Esophagus muscularis mucosa (tissue), 4 donors: Measurements from ENCODE around the gene CSMD2. TPM values are rescaled to one million over a fixed set of nuclear protein-coding genes. Genes with fewer than 3 reads are reported as not detected.
"Not testable (repeated sequence)": the region's sequence is repeated elsewhere in the genome, so short reads cannot be mapped to it uniquely, and the experiment has no call there.

ENCODE experiments used
- DNase-seq: peaks from one replicate; pipeline ENCODE4 v3.0.0-alpha.2; 2017; ENCODE audit errors: extremely low spot score
- H3K27ac ChIP-seq, 4 donors: fragments of 200-600 bp; sonication (generic); replicated peaks in 1 of 4; 1 replicate in 3 of 4; 2 replicates in 1 of 4; pipeline ENCODE4 v1.5.1; 2016 to 2019; ENCODE audit warnings: mild to moderate bottlenecking in 1 of 4
- H3K27me3 ChIP-seq, 4 donors: fragments of 200-600 bp; sonication (generic); one replicate each; pipeline versions ENCODE4 v1.5.1 to v1.6.0; 2016 to 2019
- H3K36me3 ChIP-seq, 4 donors: fragments of 200-600 bp; sonication (generic); one replicate each; pipeline ENCODE4 v1.5.1; 2016 to 2019
- H3K4me1 ChIP-seq, 4 donors: fragments of 200-600 bp; sonication (generic); one replicate each; pipeline ENCODE4 v1.5.1; 2016 to 2019
- H3K4me3 ChIP-seq, 4 donors: fragments of 200-600 bp; sonication (generic); 1 replicate in 2 of 4; 2 replicates in 2 of 4; pipeline ENCODE4 v1.5.1; 2016 to 2019; ENCODE audit warnings: mild to moderate bottlenecking in 4 of 4, moderate library complexity in 1 of 4
- H3K9me3 ChIP-seq, 4 donors: fragments of 200-600 bp; sonication (generic); 1 replicate in 3 of 4; 2 replicates in 1 of 4; pipeline ENCODE4 v1.5.1; 2016 to 2019
- EP300 ChIP-seq: sonication (generic); formaldehyde crosslinking; IDR thresholded peaks from one replicate; pipeline ENCODE4 v1.6.1; 2017; ENCODE audit warnings: antibody characterized with exemption
- POLR2A ChIP-seq: fragments of 450-650 bp; IDR thresholded peaks from one replicate; pipeline ENCODE4 v1.6.1; 2017; ENCODE audit warnings: antibody characterized with exemption, moderate library complexity, mild to moderate bottlenecking, low read depth
- POLR2AphosphoS5 ChIP-seq, 2 donors: sonication (generic); formaldehyde crosslinking; IDR thresholded peaks; one replicate each; pipeline ENCODE4 v1.6.1; 2017; ENCODE audit warnings: antibody characterized with exemption in 2 of 2
- WGBS: methylation state at CpG from one replicate; pipeline ENCODE4 v1.1.5; 2018; 5-methylcytosine and 5-hydroxymethylcytosine counted together
- intact Hi-C: fragments of 100-400 bp; cut with DNase I; formaldehyde crosslinking; loops from one replicate; pipeline ENCODE4 v1.15.1; 2023
- total RNA-seq, 4 donors: library from RNA; depleted of rRNA; stranded (reverse); fragments of >200 nt; gene quantifications; one replicate each; pipeline versions ENCODE4 v1.1.0 to v1.2.1, GENCODE V29; 2016
- TF ChIP-seq, protein P1 (sequence below), 3 experiments: fragments of 200-600 bp in 2 of 3; fragments of 450-650 bp in 1 of 3; sonication (generic) in 2 of 3; IDR thresholded peaks; one replicate each; pipeline ENCODE4 v1.5.1; 2017 to 2019; ENCODE audit warnings: antibody characterized with exemption in 3 of 3, mild to moderate bottlenecking in 2 of 3, moderate library complexity in 1 of 3

CSMD2 gene
- total RNA-seq, 4 donors from 2014 or later = 0.26 to 0.75 (median 0.37) TPM

DNA sequence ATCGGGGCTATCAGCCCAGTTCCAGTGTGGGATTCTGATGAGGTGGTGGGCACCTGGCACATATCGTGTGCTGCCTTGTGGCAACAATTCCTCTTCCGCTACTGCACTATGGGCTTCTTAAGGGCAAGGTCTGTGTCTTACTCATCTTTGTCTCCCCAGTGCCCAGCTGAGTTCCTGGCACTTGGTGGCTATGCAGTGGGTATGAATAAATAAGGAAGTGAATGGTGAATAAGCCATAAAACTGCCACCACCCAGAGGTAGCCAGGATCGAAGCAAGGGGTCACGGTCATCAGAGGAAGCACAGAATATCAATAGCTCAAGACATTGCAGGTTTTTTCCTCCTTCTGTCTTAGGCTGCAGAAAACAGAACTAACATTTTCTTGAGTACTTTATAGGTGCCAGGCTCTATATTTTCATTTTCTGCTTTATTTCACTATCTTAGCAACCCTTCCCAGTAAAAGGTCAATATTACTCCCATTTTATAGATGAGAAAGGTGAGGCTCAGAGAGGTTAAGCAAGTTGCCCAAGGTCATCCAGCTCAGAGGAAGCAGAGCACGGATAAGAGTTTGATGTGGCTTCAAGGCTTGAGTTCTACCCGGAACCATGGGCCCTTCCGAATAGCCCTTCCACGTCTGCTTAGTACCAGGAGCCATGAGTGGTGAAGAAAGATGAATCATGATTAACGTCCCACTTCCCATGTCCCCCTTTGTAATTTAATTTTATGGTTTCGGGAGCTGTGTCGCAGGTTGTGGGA lies 21.9 kb upstream of the CSMD2 start:
- Histone ChIP-seq H3K9me3 (peaks cover 0 to 17% (median 11%) of the 10 kb centered on the region in 4 donors), H3K4me3 (no peak overlapping the region), H3K4me1 (no peaks in the 10 kb centered on the region), H3K36me3 (no peaks in the 10 kb centered on the region), H3K27me3 (peaks cover 0 to 43% (median 4%) of the 10 kb centered on the region in 4 donors), H3K27ac (no peak overlapping the region)
- intact Hi-C loops = no loop called here
- DNase-seq = no peak
- 76% methylated on average over 12 of the region's 12 CpGs for whole genome bisulfite sequencing
- TF ChIP-seq EP300 (no peak), POLR2AphosphoS5 (IDR thresholded peaks at IDR 0.05) (no peak), POLR2A (no peak)
- TF ChIP-seq, protein P1, sequence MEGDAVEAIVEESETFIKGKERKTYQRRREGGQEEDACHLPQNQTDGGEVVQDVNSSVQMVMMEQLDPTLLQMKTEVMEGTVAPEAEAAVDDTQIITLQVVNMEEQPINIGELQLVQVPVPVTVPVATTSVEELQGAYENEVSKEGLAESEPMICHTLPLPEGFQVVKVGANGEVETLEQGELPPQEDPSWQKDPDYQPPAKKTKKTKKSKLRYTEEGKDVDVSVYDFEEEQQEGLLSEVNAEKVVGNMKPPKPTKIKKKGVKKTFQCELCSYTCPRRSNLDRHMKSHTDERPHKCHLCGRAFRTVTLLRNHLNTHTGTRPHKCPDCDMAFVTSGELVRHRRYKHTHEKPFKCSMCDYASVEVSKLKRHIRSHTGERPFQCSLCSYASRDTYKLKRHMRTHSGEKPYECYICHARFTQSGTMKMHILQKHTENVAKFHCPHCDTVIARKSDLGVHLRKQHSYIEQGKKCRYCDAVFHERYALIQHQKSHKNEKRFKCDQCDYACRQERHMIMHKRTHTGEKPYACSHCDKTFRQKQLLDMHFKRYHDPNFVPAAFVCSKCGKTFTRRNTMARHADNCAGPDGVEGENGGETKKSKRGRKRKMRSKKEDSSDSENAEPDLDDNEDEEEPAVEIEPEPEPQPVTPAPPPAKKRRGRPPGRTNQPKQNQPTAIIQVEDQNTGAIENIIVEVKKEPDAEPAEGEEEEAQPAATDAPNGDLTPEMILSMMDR (IDR thresholded peaks at IDR 0.05) = no peak

DNA sequence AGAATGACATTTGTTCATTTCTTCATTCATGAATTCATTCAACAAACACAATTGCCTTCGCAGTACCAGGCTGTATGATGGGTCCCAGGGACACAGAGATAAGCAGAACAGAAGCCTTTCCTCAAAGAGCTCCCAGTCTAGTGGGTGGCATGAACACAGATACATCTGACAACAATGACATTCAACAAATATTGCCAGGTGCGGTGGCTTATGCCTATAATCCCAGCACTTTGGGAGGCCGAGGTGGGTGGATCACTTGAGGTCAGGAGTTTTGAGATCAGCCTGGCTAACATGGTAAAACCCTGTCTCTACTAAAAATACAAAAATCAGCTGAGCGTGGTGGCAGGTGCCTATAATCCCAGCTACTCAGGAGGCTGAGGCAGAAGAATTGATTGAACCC lies 18.4 kb upstream of the CSMD2 start:
- H3K4me1 ChIP-seq, H3K9me3 ChIP-seq, H3K27ac ChIP-seq, H3K4me3 ChIP-seq, H3K36me3 ChIP-seq, DNase-seq, intact Hi-C loops: not testable (repeated sequence)
- 80% methylated on average over 4 of the region's 4 CpGs for WGBS
- H3K27me3 ChIP-seq = peaks cover 0 to 46% (median 4%) of the 10 kb centered on the region in 4 donors

DNA sequence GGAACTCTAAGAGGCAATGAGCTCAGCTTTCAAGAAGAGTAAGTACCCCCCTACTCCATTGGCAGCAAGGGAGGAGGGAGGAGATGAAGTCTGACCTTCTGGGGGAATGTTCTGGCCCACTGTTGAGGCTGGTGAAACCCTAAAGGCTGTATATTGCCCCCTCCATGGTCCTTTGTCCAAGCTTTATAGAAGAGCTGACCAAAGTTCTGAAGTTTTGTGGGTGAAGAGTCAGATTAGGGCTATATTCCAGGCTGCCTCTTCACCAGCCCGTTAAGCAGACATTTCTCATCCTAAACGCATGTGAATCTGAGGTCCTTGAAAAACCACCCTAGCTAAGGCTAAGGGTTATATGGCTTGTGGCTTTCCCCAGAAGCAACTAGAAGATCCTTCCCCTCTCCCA lies 13.0 kb upstream of the CSMD2 start:
- TF ChIP-seq EP300 (no peak), POLR2A (no peak), POLR2AphosphoS5 (IDR thresholded peaks at IDR 0.05) (no peak)
- TF ChIP-seq, protein P1 (IDR thresholded peaks at IDR 0.05) = no peak
- Histone ChIP-seq H3K4me1 (peaks cover 0 to 10% (median 6%) of the 10 kb centered on the region in 4 donors), H3K27me3 (peaks cover 0 to 68% (median 15%) of the 10 kb centered on the region in 4 donors), H3K9me3 (no peaks in the 10 kb centered on the region), H3K27ac (no peak overlapping the region), H3K36me3 (no peaks in the 10 kb centered on the region), H3K4me3 (no peak overlapping the region)
- no CpG with 5 or more reads among the region's 2 CpGs for WGBS
- no peak for DNase-seq
- intact Hi-C loops = no loop called here

DNA sequence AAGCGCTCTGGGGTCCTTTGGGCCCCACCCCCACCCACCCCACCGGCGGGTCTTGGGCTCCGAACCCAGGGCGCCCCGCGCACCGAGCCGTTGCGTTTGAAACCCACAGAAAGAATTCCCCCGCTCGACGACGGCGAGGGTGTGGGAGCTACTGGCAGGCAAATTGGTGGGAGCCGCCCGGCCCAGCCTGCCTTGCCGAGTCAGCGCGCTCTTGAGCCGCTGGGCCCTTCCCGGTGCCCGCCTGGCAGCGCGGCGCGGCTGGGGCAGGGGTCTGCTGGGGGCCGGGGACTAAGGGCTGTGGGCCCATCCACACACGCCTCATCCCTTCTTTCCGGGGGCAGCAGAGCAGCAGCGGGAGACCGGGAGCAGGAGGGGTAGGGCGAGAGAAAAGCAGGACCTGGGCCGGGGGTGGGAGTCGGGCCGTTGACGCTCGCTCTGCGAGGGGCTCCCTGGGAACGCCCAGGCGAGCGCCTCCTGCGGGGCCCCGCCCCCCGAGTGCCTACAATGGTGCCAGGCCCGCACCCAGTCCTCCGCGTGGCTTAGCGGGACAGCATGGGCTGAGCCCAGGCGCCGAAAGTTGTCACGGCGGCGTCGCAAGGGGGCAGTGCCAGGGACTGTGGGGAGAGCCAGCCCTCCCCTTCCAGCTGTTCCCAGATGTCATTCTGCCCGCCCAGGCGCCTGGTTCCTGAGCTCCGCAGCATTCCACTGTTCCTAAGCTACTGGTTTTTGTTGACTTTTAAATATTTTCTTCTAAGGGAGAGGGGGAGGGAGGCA lies 12.0 kb upstream of the CSMD2 start, which contains the start of gene C1orf94:
C1orf94 (plus strand) TSS at position 78 of the 774 bp plus-strand sequence. CDS start 883 bp downstream, outside the sequence.
- DNase-seq = no peak
- WGBS = 2% methylated on average over 16 of the region's 58 CpGs
- intact Hi-C loops = no loop called here
- H3K4me3 ChIP-seq = peak within 1 kb of the TSS in 1 of 4 donors; percentile 0
- H3K4me1 ChIP-seq = peaks cover 0 to 10% (median 6%) of the 10 kb centered on the region in 4 donors
- no peaks in the 10 kb centered on the region for H3K9me3 ChIP-seq
- H3K27me3 ChIP-seq = peaks cover 0 to 79% (median 15%) of the 10 kb centered on the region in 4 donors
- TF ChIP-seq EP300 = no peak
- no peak for TF ChIP-seq POLR2A
- TF ChIP-seq, protein P1 (IDR thresholded peaks at IDR 0.05) = no peak
- no peak for TF ChIP-seq POLR2AphosphoS5 (IDR thresholded peaks at IDR 0.05)
- H3K36me3 ChIP-seq = no peaks in the 10 kb centered on the region
- no peak within 1 kb of the TSS for H3K27ac ChIP-seq

DNA sequence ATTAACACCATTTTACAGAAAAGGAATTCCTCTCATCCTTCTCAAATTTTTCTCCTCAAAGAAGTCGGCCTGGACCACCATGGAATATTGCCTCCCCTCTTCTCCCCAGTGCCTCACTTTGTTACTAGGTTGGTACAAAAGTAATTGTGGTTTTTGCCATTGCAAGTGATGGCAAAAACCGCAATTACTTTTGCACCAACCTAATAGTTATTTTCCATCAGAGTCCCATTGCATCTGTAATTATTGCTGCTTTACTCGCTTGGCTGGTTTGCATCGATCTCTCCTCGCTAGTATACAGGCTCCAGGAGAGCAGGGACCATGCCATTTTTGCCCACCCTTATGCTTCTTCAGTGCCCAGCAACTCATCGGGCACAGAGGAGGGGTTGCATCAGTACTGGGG lies 10.7 kb upstream of the CSMD2 start:
- intact Hi-C loops = no loop called here

More for the DNA sequence above, 10.7 kb upstream of the CSMD2 start:
- H3K4me1 ChIP-seq = peaks cover 0 to 10% (median 6%) of the 10 kb centered on the region in 4 donors
- DNase-seq = no peak
- H3K27ac ChIP-seq = no peak overlapping the region
- peaks cover 0 to 80% (median 15%) of the 10 kb centered on the region in 4 donors for H3K27me3 ChIP-seq
- TF ChIP-seq EP300 = no peak
- TF ChIP-seq, protein P1 (IDR thresholded peaks at IDR 0.05) = no peak
- TF ChIP-seq POLR2A = no peak
- no peak for TF ChIP-seq POLR2AphosphoS5 (IDR thresholded peaks at IDR 0.05)
- no peak overlapping the region for H3K4me3 ChIP-seq
- no peaks in the 10 kb centered on the region for H3K36me3 ChIP-seq
- 88% methylated on average over 6 of the region's 6 CpGs for WGBS
- no peaks in the 10 kb centered on the region for H3K9me3 ChIP-seq
